OCI-LY7 (cell line): ENCODE data around the gene PAK1IP1.

ENCODE experiments used
- CTCF ChIP-seq: fragments of 200-600 bp; sonication (generic); conservative IDR thresholded peaks from 2 replicates; pipeline ENCODE4 v1.5.1; 2014; ENCODE audit warnings: mild to moderate bottlenecking, antibody characterized with exemption, low read length, moderate library complexity, mixed read lengths
- EZH2phosphoT487 ChIP-seq: fragments of 200-600 bp; sonication (generic); IDR thresholded peaks from 2 replicates; pipeline ENCODE4 v1.6.1; 2018; ENCODE audit warnings: low read depth, borderline replicate concordance, mild to moderate bottlenecking, mixed run types, antibody characterized with exemption, low read length, moderate library complexity, mixed read lengths

- TF ChIP-seq CTCF (no peak), EZH2phosphoT487 (no peak)
Observed at GRCh38 chr6:10749734-10750133, 55.0 kb downstream of the PAK1IP1 start.
